WTC11 (cell line): Measurements from ENCODE around the gene FRMD4A. TPM values are rescaled to one million over a fixed set of nuclear protein-coding genes. Genes with fewer than 3 reads are reported as not detected.

Source experiments
- ATAC-seq: fragments of 200-7000 bp; cut with Tn5 transposase; 2 replicates; pipeline ENCODE4 v1.10.0; 2021; ENCODE audit warnings: mild to moderate bottlenecking, moderate library complexity
- CTCF ChIA-PET: fragments of 300-600 bp; sonication (Branson Sonifier 250); formaldehyde crosslinking; loops from one replicate; lab custom pipeline; 2021; ENCODE audit warnings: antibody characterized with exemption; lab: Charles Lee
- POLR2A ChIA-PET: fragments of 350-600 bp; sonication (Branson Sonifier 250); formaldehyde crosslinking; loops from one replicate; lab custom pipeline; 2021; ENCODE audit warnings: antibody characterized with exemption; lab: Charles Lee
- DNase-seq: peaks from one replicate; pipeline ENCODE4 v3.0.0; 2021; ENCODE audit warnings: low spot score
- H3K27ac Mint-ChIP-seq: 2 replicates; pipeline ENCODE4 v1.8.0; 2021; ENCODE audit warnings: mixed read lengths
- H3K27me3 Mint-ChIP-seq: 2 replicates; pipeline ENCODE4 v1.8.0; 2021; ENCODE audit warnings: low read depth, mild to moderate bottlenecking, moderate library complexity, mixed read lengths
- H3K36me3 Mint-ChIP-seq: 2 replicates; pipeline ENCODE4 v1.8.0; 2021; ENCODE audit warnings: mixed read lengths
- H3K4me1 Mint-ChIP-seq: 2 replicates; pipeline ENCODE4 v1.8.0; 2022; ENCODE audit warnings: mixed read lengths
- H3K4me3 Mint-ChIP-seq: 2 replicates; pipeline ENCODE4 v1.8.0; 2021; ENCODE audit warnings: mild to moderate bottlenecking, moderate library complexity, mixed read lengths
- H3K9me3 Mint-ChIP-seq: 2 replicates; pipeline ENCODE4 v1.8.0; 2021; ENCODE audit warnings: mixed read lengths
- CBFB ChIP-seq: sonication (generic); formaldehyde crosslinking; IDR thresholded peaks from 2 replicates; pipeline ENCODE4 v1.8.1; 2022; ENCODE audit warnings: mild to moderate bottlenecking, low read depth, missing genetic modification reagents
- ETV6 ChIP-seq: sonication (generic); formaldehyde crosslinking; IDR thresholded peaks from 2 replicates; pipeline ENCODE4 v1.8.1; 2022; ENCODE audit warnings: mild to moderate bottlenecking, missing genetic modification reagents
- FOXP4 ChIP-seq: sonication (generic); formaldehyde crosslinking; IDR thresholded peaks from 2 replicates; pipeline ENCODE4 v1.8.0; 2022; ENCODE audit warnings: mild to moderate bottlenecking, missing genetic modification reagents
- GRHL2 ChIP-seq: fragments of 250-450 bp; sonication (Bioruptor Pico); IDR thresholded peaks from 2 replicates; pipeline ENCODE4 v1.8.0; 2022; ENCODE audit warnings: mild to moderate bottlenecking, moderate library complexity; ENCODE audit not compliant: insufficient replicate concordance, severe bottlenecking
- GTF2I ChIP-seq: fragments of 250-450 bp; sonication (Bioruptor Pico); conservative IDR thresholded peaks from 2 replicates; pipeline ENCODE4 v1.4.0; 2021; ENCODE audit warnings: mild to moderate bottlenecking
- HMGXB4 ChIP-seq: sonication (generic); formaldehyde crosslinking; IDR thresholded peaks from 2 replicates; pipeline ENCODE4 v1.8.1; 2023; ENCODE audit warnings: mild to moderate bottlenecking, moderate library complexity, missing genetic modification reagents
- JUN ChIP-seq: sonication (generic); formaldehyde crosslinking; IDR thresholded peaks from 2 replicates; pipeline ENCODE4 v1.8.0; 2023; ENCODE audit warnings: mild to moderate bottlenecking, missing genetic modification reagents
- PRDM15 ChIP-seq: sonication (generic); formaldehyde crosslinking; IDR thresholded peaks from 2 replicates; pipeline ENCODE4 v1.8.0; 2022; ENCODE audit warnings: missing genetic modification reagents
- ZBTB21 ChIP-seq: sonication (generic); formaldehyde crosslinking; IDR thresholded peaks from 2 replicates; pipeline ENCODE4 v1.8.1; 2023; ENCODE audit warnings: mild to moderate bottlenecking, missing genetic modification reagents, borderline replicate concordance
- total RNA-seq: library from RNA; stranded (reverse); gene quantifications from 3 replicates; pipeline ENCODE4 v1.2.3, GENCODE V29; 2021
- TF ChIP-seq, protein P1 (sequence below): sonication (generic); formaldehyde crosslinking; IDR thresholded peaks from 2 replicates; pipeline ENCODE4 v1.8.1; 2023; ENCODE audit warnings: mild to moderate bottlenecking, missing genetic modification reagents, moderate library complexity

FRMD4A gene
- total RNA-seq, 1 experiment from 2014 or later, result 35.5 TPM

GRCh38 chr10:13803566-13804554 is 526.9 kb downstream of the FRMD4A start (continued):
- TF ChIP-seq PRDM15 (CRISPR knock-in tag) (no peak), ZBTB21 (CRISPR knock-in tag) (no peak), FOXP4 (CRISPR knock-in tag) (no peak), ETV6 (CRISPR knock-in tag) (no peak), JUN (no peak), GRHL2 (no peak), CBFB (CRISPR knock-in tag) (no peak)

DNA sequence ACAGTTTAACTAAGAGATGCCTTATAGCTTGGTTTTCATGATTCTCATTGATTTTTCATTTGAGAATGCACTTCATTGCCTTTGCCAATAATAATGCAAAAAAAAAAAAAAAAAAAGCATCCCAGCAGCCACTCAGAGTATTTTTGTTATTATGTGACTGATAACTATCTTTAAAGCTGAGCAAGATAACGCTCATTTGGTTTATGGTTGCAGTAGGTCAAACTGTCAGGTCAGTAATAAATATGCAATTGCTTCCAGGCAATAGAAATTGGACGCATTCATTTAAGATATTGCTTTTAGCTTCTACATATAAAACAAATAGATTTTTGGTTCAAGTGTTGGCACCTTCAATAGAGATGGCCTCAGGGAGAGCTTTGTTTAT is 528.8 kb downstream of the FRMD4A start:
- Mint-ChIP-seq H3K36me3 (no peaks in the 10 kb centered on the region), H3K4me1 (peaks cover 12% of the 10 kb centered on the region), H3K9me3 (no peaks in the 10 kb centered on the region), H3K4me3 (no peak overlapping the region), H3K27ac (no peak overlapping the region), H3K27me3 (no peaks in the 10 kb centered on the region)
- ChIA-PET POLR2A (interaction anchor here (0.7 kb wide), 1 partner anchor 381 kb away, joined by 6 read pairs; no protein-coding TSS in a partner anchor), CTCF (no interaction called here)
- TF ChIP-seq HMGXB4 (CRISPR knock-in tag), result no peak
- ATAC-seq, result no peak
- DNase-seq, result no peak

GRCh38 chr10:13801156-13801906 is 529.4 kb downstream of the FRMD4A start:
- ATAC-seq, result no peak
- POLR2A ChIA-PET, result no interaction called here
- TF ChIP-seq, protein P1, sequence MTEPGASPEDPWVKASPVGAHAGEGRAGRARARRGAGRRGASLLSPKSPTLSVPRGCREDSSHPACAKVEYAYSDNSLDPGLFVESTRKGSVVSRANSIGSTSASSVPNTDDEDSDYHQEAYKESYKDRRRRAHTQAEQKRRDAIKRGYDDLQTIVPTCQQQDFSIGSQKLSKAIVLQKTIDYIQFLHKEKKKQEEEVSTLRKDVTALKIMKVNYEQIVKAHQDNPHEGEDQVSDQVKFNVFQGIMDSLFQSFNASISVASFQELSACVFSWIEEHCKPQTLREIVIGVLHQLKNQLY (CRISPR knock-in tag), result no peak
- no peak for TF ChIP-seq GTF2I (CRISPR knock-in tag)
- TF ChIP-seq, all 79 proteins: peak for 0
- no peaks in the 10 kb centered on the region for H3K9me3 Mint-ChIP-seq
- no peaks in the 10 kb centered on the region for H3K27me3 Mint-ChIP-seq
- no peak overlapping the region for H3K27ac Mint-ChIP-seq
- no peak overlapping the region for H3K4me3 Mint-ChIP-seq
- H3K4me1 Mint-ChIP-seq, result peaks cover 13% of the 10 kb centered on the region
- no peak for DNase-seq
- H3K36me3 Mint-ChIP-seq, result no peaks in the 10 kb centered on the region
- CTCF ChIA-PET, result no interaction called here
